Osteocyte (in vitro differentiated cells): ENCODE results near the gene PTGDS. TPM values are rescaled to one million over a fixed set of nuclear protein-coding genes. Genes with fewer than 3 reads are reported as not detected.

ENCODE experiments used
- DNase-seq: peaks from one replicate; pipeline ENCODE4 v3.0.0; 2021; ENCODE audit warnings: mixed read lengths; ENCODE audit not compliant: unreplicated experiment; ENCODE audit errors: extremely low spot score
- H3K27ac Mint-ChIP-seq: one replicate; pipeline ENCODE4 v1.8.0; 2021; ENCODE audit warnings: mild to moderate bottlenecking, mixed read lengths; ENCODE audit not compliant: unreplicated experiment
- H3K27me3 Mint-ChIP-seq: one replicate; pipeline ENCODE4 v1.8.0; 2021; ENCODE audit warnings: mixed read lengths; ENCODE audit not compliant: unreplicated experiment
- H3K36me3 Mint-ChIP-seq: one replicate; pipeline ENCODE4 v1.8.0; 2021; ENCODE audit warnings: mixed read lengths; ENCODE audit not compliant: unreplicated experiment
- H3K4me1 Mint-ChIP-seq: one replicate; pipeline ENCODE4 v1.8.0; 2021; ENCODE audit warnings: mixed read lengths; ENCODE audit not compliant: unreplicated experiment
- H3K4me3 Mint-ChIP-seq: one replicate; pipeline ENCODE4 v1.8.0; 2021; ENCODE audit warnings: mild to moderate bottlenecking, moderate library complexity, mixed read lengths; ENCODE audit not compliant: unreplicated experiment
- H3K9me3 Mint-ChIP-seq: one replicate; pipeline ENCODE4 v1.8.0; 2021; ENCODE audit warnings: mixed read lengths; ENCODE audit not compliant: unreplicated experiment
- total RNA-seq: library from RNA; stranded (reverse); gene quantifications from 2 replicates; pipeline ENCODE4 v1.2.1, GENCODE V29; 2021
- TF ChIP-seq, protein P1 (sequence below): fragments of 200-600 bp; sonication (generic); IDR thresholded peaks from 2 replicates; pipeline ENCODE4 v1.5.0; 2021; ENCODE audit warnings: antibody characterized with exemption, mild to moderate bottlenecking, moderate library complexity

Gene PTGDS
- total RNA-seq, 1 donor from 2014 or later, result 123 TPM

DNA sequence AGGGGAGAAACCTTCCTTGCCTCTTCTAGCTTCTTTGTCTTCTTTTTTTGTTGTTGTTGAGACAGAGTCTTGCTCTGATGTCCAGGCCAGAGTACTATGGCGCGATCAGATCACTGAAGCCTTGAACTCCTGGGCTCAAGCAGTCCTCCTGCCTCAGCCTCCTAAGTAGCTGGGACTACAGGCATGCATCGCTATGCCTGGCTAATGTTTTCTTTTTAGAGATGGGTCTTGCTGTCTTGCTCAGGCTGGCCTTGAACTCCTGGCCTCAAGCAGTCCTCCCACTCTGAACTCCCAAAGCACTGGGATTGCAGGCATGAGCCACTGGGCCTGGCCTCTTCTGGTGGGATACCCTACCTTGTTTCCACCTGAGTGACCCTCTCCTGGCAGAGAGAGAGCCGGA, 11.6 kb downstream of the PTGDS start:
- H3K27me3 Mint-ChIP-seq, result no peaks in the 10 kb centered on the region
- H3K9me3 Mint-ChIP-seq, result no peaks in the 10 kb centered on the region
- no peak overlapping the region for H3K4me3 Mint-ChIP-seq
- no peaks in the 10 kb centered on the region for H3K36me3 Mint-ChIP-seq
- no peak overlapping the region for H3K27ac Mint-ChIP-seq
- DNase-seq, result no peak
- TF ChIP-seq, protein P1, sequence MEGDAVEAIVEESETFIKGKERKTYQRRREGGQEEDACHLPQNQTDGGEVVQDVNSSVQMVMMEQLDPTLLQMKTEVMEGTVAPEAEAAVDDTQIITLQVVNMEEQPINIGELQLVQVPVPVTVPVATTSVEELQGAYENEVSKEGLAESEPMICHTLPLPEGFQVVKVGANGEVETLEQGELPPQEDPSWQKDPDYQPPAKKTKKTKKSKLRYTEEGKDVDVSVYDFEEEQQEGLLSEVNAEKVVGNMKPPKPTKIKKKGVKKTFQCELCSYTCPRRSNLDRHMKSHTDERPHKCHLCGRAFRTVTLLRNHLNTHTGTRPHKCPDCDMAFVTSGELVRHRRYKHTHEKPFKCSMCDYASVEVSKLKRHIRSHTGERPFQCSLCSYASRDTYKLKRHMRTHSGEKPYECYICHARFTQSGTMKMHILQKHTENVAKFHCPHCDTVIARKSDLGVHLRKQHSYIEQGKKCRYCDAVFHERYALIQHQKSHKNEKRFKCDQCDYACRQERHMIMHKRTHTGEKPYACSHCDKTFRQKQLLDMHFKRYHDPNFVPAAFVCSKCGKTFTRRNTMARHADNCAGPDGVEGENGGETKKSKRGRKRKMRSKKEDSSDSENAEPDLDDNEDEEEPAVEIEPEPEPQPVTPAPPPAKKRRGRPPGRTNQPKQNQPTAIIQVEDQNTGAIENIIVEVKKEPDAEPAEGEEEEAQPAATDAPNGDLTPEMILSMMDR, result no peak
- peaks cover 5% of the 10 kb centered on the region for H3K4me1 Mint-ChIP-seq

DNA sequence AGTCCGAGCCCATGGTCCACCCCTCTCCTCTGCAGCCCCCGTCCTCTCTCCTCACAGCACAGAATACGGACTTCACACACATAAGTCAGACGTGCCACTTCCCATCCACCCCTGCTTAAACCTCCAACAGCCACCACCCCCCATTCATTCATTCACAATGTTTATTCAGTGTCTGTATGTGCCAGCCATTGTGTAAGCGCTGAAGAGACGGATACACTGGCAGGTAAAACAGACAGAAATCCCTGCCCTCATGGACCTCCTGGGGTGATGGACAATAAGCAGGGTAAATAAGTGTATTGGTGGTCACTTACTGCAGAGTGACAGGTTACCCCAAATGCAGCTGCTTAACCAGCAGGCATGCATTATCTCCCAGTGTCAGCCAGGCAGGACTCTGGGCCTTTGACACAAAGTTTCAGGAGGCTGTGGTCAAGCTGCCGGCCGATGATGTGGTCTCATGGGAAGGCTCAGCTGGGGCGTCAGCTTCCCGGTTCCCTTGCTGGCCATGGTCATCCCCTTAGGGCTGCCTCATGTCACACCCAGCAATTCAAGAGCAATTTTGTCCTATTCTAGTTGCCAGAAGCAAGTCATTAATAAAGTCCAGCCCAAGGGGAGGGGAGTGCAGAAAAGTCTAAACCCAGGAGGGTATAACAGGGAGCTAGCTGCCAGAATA, 13.1 kb downstream of the PTGDS start:
- DNase-seq, result no peak
- H3K27ac Mint-ChIP-seq, result no peak overlapping the region
- no peaks in the 10 kb centered on the region for H3K36me3 Mint-ChIP-seq
- H3K4me1 Mint-ChIP-seq, result peaks cover 5% of the 10 kb centered on the region
- TF ChIP-seq, protein P1, result no peak
- no peaks in the 10 kb centered on the region for H3K27me3 Mint-ChIP-seq
- H3K9me3 Mint-ChIP-seq, result no peaks in the 10 kb centered on the region
- H3K4me3 Mint-ChIP-seq, result peak overlapping the region; percentile 68

DNA sequence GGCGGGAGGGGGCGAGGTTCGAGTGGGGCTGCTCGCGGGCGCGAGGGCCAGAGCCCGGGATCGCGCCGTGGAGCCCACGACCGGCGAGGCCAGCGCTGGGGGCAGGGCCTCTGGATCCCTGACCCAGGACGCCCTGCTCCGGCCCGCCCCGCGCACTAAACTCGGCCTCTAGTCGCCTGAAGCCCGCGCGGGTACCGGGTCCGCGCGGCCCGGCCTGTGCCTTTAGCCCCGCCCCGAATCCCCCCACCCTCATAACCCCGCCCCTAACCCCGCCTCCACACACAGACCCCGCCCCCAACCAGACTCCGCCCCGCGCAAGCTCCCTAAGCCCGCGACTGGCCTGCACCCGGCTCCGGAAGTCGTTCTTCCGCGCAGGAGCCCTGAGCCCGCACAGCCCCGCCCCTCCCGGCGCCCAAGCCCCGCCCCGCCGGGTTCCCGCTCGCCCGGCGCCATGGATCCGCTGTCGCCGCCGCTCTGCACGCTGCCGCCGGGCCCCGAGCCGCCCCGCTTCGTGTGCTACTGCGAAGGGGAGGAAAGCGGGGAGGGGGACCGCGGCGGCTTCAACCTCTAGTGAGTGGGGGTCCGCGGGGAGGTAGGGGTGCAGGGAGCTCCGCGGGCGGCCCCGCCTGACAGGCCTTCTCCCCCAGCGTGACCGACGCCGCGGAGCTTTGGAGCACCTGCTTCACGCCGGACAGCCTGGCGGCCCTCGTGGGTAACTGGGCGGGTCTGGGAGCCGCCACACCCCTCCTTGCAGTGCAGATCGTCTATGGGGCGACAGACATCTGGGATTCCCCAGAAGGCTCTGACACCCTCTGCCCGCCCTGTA, 14.9 kb downstream of the PTGDS start, which contains the start of gene PAXX:
Gene PAXX, plus strand, starts transcription at position 430 of the 826 bp plus-strand sequence. Its CDS starts 22 bp downstream, at position 452.
- Mint-ChIP-seq H3K27ac (peak within 1 kb of the TSS; percentile 65), H3K4me3 (peak within 1 kb of the TSS; percentile 80), H3K4me1 (peaks cover 10% of the 10 kb centered on the region), H3K9me3 (no peaks in the 10 kb centered on the region), H3K27me3 (no peaks in the 10 kb centered on the region), H3K36me3 (no peaks in the 10 kb centered on the region)
- TF ChIP-seq, protein P1, result no peak
- peak; percentile 97 for DNase-seq

DNA sequence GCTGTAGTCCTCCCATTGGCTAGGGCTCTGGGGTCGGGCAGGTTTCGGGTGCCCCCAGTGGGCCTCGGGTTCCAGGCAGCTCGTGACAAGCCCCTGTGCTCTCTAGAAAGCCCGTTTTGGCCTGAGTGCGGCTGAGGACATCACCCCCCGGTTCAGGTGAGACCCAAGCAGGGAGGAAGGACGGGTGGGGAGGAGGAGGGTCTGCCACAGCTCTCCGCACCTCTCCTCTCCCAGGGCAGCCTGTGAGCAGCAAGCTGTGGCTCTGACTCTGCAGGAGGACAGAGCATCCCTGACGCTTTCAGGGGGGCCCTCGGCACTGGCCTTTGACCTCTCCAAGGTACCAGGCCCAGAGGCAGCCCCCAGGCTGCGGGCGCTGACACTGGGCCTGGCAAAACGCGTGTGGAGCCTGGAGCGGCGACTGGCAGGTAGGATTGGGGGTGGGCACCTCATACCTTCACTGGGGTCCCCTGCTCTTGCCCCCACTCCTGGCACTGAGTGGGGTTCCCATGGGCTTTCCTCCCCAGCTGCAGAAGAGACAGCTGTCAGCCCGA, 15.6 kb downstream of the PTGDS start:
- Mint-ChIP-seq H3K27me3 (no peaks in the 10 kb centered on the region), H3K36me3 (no peaks in the 10 kb centered on the region), H3K4me3 (peak overlapping the region; percentile 80), H3K27ac (peak overlapping the region; percentile 7), H3K9me3 (no peaks in the 10 kb centered on the region), H3K4me1 (peaks cover 16% of the 10 kb centered on the region)
- TF ChIP-seq, protein P1, result no peak
- DNase-seq, result no peak
